Measurements from ENCODE around the gene HMGA1.

The HMGA1 gene

GRCh38 chr6:34246249-34246562 is 9.5 kb downstream of the HMGA1 start:
- H2AFZ ChIP-seq (ENCODE audit: low read length) = no peak overlapping the region
- no peaks in the 10 kb centered on the region for H3K9me2 ChIP-seq (replicated peaks; ENCODE audit: low read depth, low read length)
- H4K20me1 ChIP-seq (ENCODE audit: insufficient read depth, low read length, poor library complexity, severe bottlenecking) = peaks cover 39% of the 10 kb centered on the region
- H3K4me1 ChIP-seq (ENCODE audit: insufficient read depth, low read length, poor library complexity, severe bottlenecking) = peaks cover 16% of the 10 kb centered on the region
- H3K9ac ChIP-seq (ENCODE audit: low read depth, low read length, poor library complexity, severe bottlenecking) = no peak overlapping the region
- no peak overlapping the region for H3K4me3 ChIP-seq (ENCODE audit: low read length, poor library complexity, severe bottlenecking)
- TF ChIP-seq CTCF (conservative IDR thresholded peaks at IDR 0.05; ENCODE audit: low read length) = no peak
- no peak for TF ChIP-seq EZH2phosphoT487 (IDR thresholded peaks at IDR 0.05; ENCODE audit: borderline replicate concordance)
- peaks cover 19% of the 10 kb centered on the region for H3K79me2 ChIP-seq (ENCODE audit: insufficient read depth, low read length)
- H3K9me3 ChIP-seq (ENCODE audit: insufficient read depth, low read depth, low read length) = no peaks in the 10 kb centered on the region
- no peaks in the 10 kb centered on the region for H3F3A ChIP-seq (ENCODE audit: low read depth)
- H3K4me2 ChIP-seq (ENCODE audit: low read depth, low read length, poor library complexity, severe bottlenecking) = no peak overlapping the region
- peaks cover 30% of the 10 kb centered on the region; the same call in 1 of the 2 replicates for H3K36me3 ChIP-seq (ENCODE audit: insufficient read depth, low read length)
- H3K27me3 ChIP-seq (ENCODE audit: insufficient read depth, low read length, poor library complexity, severe bottlenecking) = no peaks in the 10 kb centered on the region

DNA sequence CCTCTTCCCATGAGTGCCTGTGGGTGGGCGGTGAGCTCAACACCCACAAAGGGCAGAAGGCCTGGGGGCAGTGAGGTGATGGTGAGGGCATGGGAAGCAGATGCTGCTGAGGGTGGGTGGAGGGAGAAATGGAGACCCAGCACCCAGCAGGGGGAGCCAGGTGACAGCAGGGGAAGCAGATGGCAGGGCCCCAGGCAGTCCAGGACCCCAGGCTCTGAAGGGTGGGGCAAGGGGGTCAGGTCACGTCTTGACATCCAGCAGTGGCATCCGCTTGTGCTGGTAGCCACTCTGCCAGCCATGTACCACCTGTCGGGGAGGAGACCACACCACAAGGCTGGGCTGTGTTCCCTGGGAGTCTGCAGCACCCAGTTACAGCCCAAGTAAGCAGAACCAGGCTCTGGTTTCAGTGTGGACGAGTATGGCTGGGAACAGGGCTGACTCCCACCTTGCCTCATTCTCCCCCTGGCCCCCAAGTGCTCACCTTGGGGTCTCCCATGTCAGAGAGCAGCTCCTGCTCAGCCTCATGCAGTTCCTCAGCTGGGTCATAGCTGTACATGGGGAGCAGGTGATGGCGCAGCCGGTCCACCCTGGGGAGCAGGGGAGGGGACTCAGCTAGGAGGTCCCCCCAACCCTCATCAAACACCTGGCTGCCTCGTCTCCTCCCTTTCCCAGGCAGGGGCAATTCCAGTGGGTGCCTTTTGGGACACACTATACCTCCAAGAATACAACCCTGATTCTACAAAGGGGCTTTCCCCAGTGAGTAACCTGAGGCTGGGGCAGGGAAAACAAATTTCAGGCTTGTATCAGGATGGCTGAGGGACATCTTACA is 10.1 kb downstream of the HMGA1 start:
- H3K4me2 ChIP-seq (ENCODE audit: low read depth, low read length, poor library complexity, severe bottlenecking) = no peak overlapping the region
- H3K36me3 ChIP-seq (ENCODE audit: insufficient read depth, low read length) = peaks cover 24% of the 10 kb centered on the region; the same call in 1 of the 2 replicates
- H3K4me3 ChIP-seq (ENCODE audit: low read length, poor library complexity, severe bottlenecking) = no peak overlapping the region
- H3K27me3 ChIP-seq (ENCODE audit: insufficient read depth, low read length, poor library complexity, severe bottlenecking) = no peaks in the 10 kb centered on the region
- no peak overlapping the region for H2AFZ ChIP-seq (ENCODE audit: low read length)
- H4K20me1 ChIP-seq (ENCODE audit: insufficient read depth, low read length, poor library complexity, severe bottlenecking) = peaks cover 34% of the 10 kb centered on the region
- H3K4me1 ChIP-seq (ENCODE audit: insufficient read depth, low read length, poor library complexity, severe bottlenecking) = peaks cover 16% of the 10 kb centered on the region
- H3F3A ChIP-seq (ENCODE audit: low read depth) = no peaks in the 10 kb centered on the region
- peaks cover 13% of the 10 kb centered on the region; the same call in 1 of the 2 replicates for H3K79me2 ChIP-seq (ENCODE audit: insufficient read depth, low read length)
- TF ChIP-seq EZH2phosphoT487 (IDR thresholded peaks at IDR 0.05; ENCODE audit: borderline replicate concordance) (no peak), CTCF (conservative IDR thresholded peaks at IDR 0.05; ENCODE audit: low read length) (peak; percentile 68)
- H3K9me2 ChIP-seq (replicated peaks; ENCODE audit: low read depth, low read length) = no peaks in the 10 kb centered on the region
- H3K9ac ChIP-seq (ENCODE audit: low read depth, low read length, poor library complexity, severe bottlenecking) = no peak overlapping the region
- H3K9me3 ChIP-seq (ENCODE audit: insufficient read depth, low read depth, low read length) = no peaks in the 10 kb centered on the region

GRCh38 chr6:34247481-34248197 is 11.0 kb downstream of the HMGA1 start:
- Histone ChIP-seq H3K9me3 (ENCODE audit: insufficient read depth, low read depth, low read length) (no peaks in the 10 kb centered on the region), H3K27me3 (ENCODE audit: insufficient read depth, low read length, poor library complexity, severe bottlenecking) (no peaks in the 10 kb centered on the region), H3K79me2 (ENCODE audit: insufficient read depth, low read length) (peaks cover 7% of the 10 kb centered on the region; the same call in 1 of the 2 replicates), H2AFZ (ENCODE audit: low read length) (no peak overlapping the region), H3K9me2 (replicated peaks; ENCODE audit: low read depth, low read length) (no peaks in the 10 kb centered on the region), H3K4me2 (ENCODE audit: low read depth, low read length, poor library complexity, severe bottlenecking) (peak overlapping the region; percentile 99), H3K4me3 (ENCODE audit: low read length, poor library complexity, severe bottlenecking) (peak overlapping the region; percentile 95), H3K4me1 (ENCODE audit: insufficient read depth, low read length, poor library complexity, severe bottlenecking) (peaks cover 10% of the 10 kb centered on the region), H4K20me1 (ENCODE audit: insufficient read depth, low read length, poor library complexity, severe bottlenecking) (peaks cover 30% of the 10 kb centered on the region), H3K36me3 (ENCODE audit: insufficient read depth, low read length) (peaks cover 16% of the 10 kb centered on the region; the same call in 1 of the 2 replicates), H3F3A (ENCODE audit: low read depth) (no peaks in the 10 kb centered on the region), H3K9ac (ENCODE audit: low read depth, low read length, poor library complexity, severe bottlenecking) (peak overlapping the region; percentile 81)
- TF ChIP-seq CTCF (conservative IDR thresholded peaks at IDR 0.05; ENCODE audit: low read length) (no peak), EZH2phosphoT487 (IDR thresholded peaks at IDR 0.05; ENCODE audit: borderline replicate concordance) (no peak)

All from Loucy (cell line).